Esophagus mucosa (tissue), 1 donor: Measurements from ENCODE around the gene POU4F3. TPM values are rescaled to one million over a fixed set of nuclear protein-coding genes. Genes with fewer than 3 reads are reported as not detected.

Experiments
- total RNA-seq: library from RNA; stranded (reverse); gene quantifications from one replicate; pipeline ENCODE4 v1.2.4, GENCODE V29; 2023
- donor health status: DM: yes; HTN: yes; CAD: no.

POU4F3 gene
- total RNA-seq, 1 donor from 2014 or later = not detected

Other genes with a start within 250 kb of the POU4F3 start
- gene PLAC8L1, start 233.3 kb upstream of the POU4F3 start, total RNA-seq = 0.52 TPM
- gene LARS1, start 156.2 kb upstream of the POU4F3 start, total RNA-seq = 66.0 TPM
- gene RBM27, start 135.2 kb upstream of the POU4F3 start, total RNA-seq = 7.5 TPM
- 32.6 TPM for gene TCERG1, start 108.5 kb downstream of the POU4F3 start, total RNA-seq
- not detected for gene GPR151, start 177.4 kb downstream of the POU4F3 start, total RNA-seq